ENCODE results near the gene MPO. TPM values are rescaled to one million over a fixed set of nuclear protein-coding genes. Genes with fewer than 3 reads are reported as not detected.

Gene MPO
- total RNA-seq, 1 donor from 2014 or later, result 0.08 TPM

- no peak for TF ChIP-seq CTCF (IDR thresholded peaks at IDR 0.05; ENCODE audit: insufficient read depth, low read length, poor library complexity, severe bottlenecking)
- Histone ChIP-seq H3K4me3 (ENCODE audit: low read depth, low read length) (peak overlapping the region; percentile 4), H3K36me3 (ENCODE audit: control insufficient read depth, insufficient read depth, low read length) (no peaks in the 10 kb centered on the region), H3K27me3 (ENCODE audit: control insufficient read depth, insufficient read depth, low read length) (peaks cover 31% of the 10 kb centered on the region)
- no peak for DNase-seq (ENCODE audit: low read depth)
Observed at GRCh38 chr17:58278661-58279015, 2.1 kb downstream of the MPO start.

GRCh38 chr17:58277802-58278595 lies 2.7 kb downstream of the MPO start:
- H3K36me3 ChIP-seq (ENCODE audit: control insufficient read depth, insufficient read depth, low read length), result no peaks in the 10 kb centered on the region
- no peak for TF ChIP-seq CTCF (IDR thresholded peaks at IDR 0.05; ENCODE audit: insufficient read depth, low read length, poor library complexity, severe bottlenecking)
- DNase-seq (ENCODE audit: low read depth), result no peak
- H3K4me3 ChIP-seq (ENCODE audit: low read depth, low read length), result no peak overlapping the region
- H3K27me3 ChIP-seq (ENCODE audit: control insufficient read depth, insufficient read depth, low read length), result peaks cover 30% of the 10 kb centered on the region

GRCh38 chr17:58277107-58277801 lies 3.5 kb downstream of the MPO start:
- Histone ChIP-seq H3K36me3 (ENCODE audit: control insufficient read depth, insufficient read depth, low read length) (no peaks in the 10 kb centered on the region), H3K27me3 (ENCODE audit: control insufficient read depth, insufficient read depth, low read length) (peaks cover 33% of the 10 kb centered on the region), H3K4me3 (ENCODE audit: low read depth, low read length) (no peak overlapping the region)
- no peak for DNase-seq (ENCODE audit: low read depth)
- TF ChIP-seq CTCF (IDR thresholded peaks at IDR 0.05; ENCODE audit: insufficient read depth, low read length, poor library complexity, severe bottlenecking), result peak; percentile 28

- Histone ChIP-seq H3K27me3 (ENCODE audit: control insufficient read depth, insufficient read depth, low read length) (peaks cover 33% of the 10 kb centered on the region), H3K36me3 (ENCODE audit: control insufficient read depth, insufficient read depth, low read length) (no peaks in the 10 kb centered on the region), H3K4me3 (ENCODE audit: low read depth, low read length) (no peak overlapping the region)
- no peak for TF ChIP-seq CTCF (IDR thresholded peaks at IDR 0.05; ENCODE audit: insufficient read depth, low read length, poor library complexity, severe bottlenecking)
- no peak for DNase-seq (ENCODE audit: low read depth)
Observed at GRCh38 chr17:58276423-58276822, 4.3 kb downstream of the MPO start.

GRCh38 chr17:58275417-58275816 lies 5.3 kb downstream of the MPO start:
- no peak for DNase-seq (ENCODE audit: low read depth)
- H3K27me3 ChIP-seq (ENCODE audit: control insufficient read depth, insufficient read depth, low read length), result peaks cover 33% of the 10 kb centered on the region
- no peaks in the 10 kb centered on the region for H3K36me3 ChIP-seq (ENCODE audit: control insufficient read depth, insufficient read depth, low read length)
- H3K4me3 ChIP-seq (ENCODE audit: low read depth, low read length), result no peak overlapping the region
- no peak for TF ChIP-seq CTCF (IDR thresholded peaks at IDR 0.05; ENCODE audit: insufficient read depth, low read length, poor library complexity, severe bottlenecking)
